Pancreas (tissue), 10 donors: ENCODE measurements around the gene SNTA1. TPM values are rescaled to one million over a fixed set of nuclear protein-coding genes. Genes with fewer than 3 reads are reported as not detected.
A peak's percentile ranks its signal among the peaks of the same experiment; 100 is the strongest.

ENCODE experiments used
- ATAC-seq, 4 donors: fragments of 200-7000 bp; cut with Tn5 transposase; one replicate each; pipeline versions ENCODE4 v1.8.0 to v1.9.1; 2020; ENCODE audit warnings: mild to moderate bottlenecking in 4 of 4, moderate library complexity in 4 of 4
- DNase-seq, 6 donors: peaks; one replicate each; pipeline ENCODE4 v3.0.0-alpha.2; 2020
- FAIRE-seq: peaks from 2 replicates; lab custom pipeline; 2012; peaks lifted over from hg19 to GRCh38; lab: Jason Lieb, UNC
- H3K27ac ChIP-seq, 4 donors: fragments of 200-600 bp; sonication (generic); 1 replicate in 3 of 4; 2 replicates in 1 of 4; pipeline versions ENCODE4 v1.5.0 to v1.8.0; 2020
- H3K27me3 ChIP-seq, 4 donors: fragments of 200-600 bp; one replicate each; pipeline ENCODE4 v1.8.0; 2021
- H3K36me3 ChIP-seq, 3 donors: fragments of 200-600 bp; sonication (generic) in 1 of 3; one replicate each; pipeline versions ENCODE4 v1.5.0 to v1.8.0; 2020 to 2021
- H3K4me1 ChIP-seq, 3 donors: fragments of 200-600 bp; one replicate each; pipeline ENCODE4 v1.8.0; 2021
- H3K4me3 ChIP-seq, 4 donors: fragments of 200-600 bp; sonication (generic) in 2 of 4; one replicate each; pipeline versions ENCODE4 v1.5.0 to v1.8.0; 2020 to 2021
- H3K9me3 ChIP-seq, 4 donors: fragments of 200-600 bp; one replicate each; pipeline ENCODE4 v1.8.0; 2021
- CTCF ChIP-seq, 4 donors: fragments of 200-600 bp; sonication (generic) in 3 of 4; IDR thresholded peaks; one replicate each; pipeline versions ENCODE4 v1.5.0 to v1.8.0; 2021; ENCODE audit warnings: antibody characterized with exemption in 4 of 4
- WGBS, 2 donors: extraction: QIAGEN DNeasy Blood & Tissue Kit; methylation state at CpG; one replicate each; pipeline ENCODE4 v1.1.7; 2013; 5-methylcytosine and 5-hydroxymethylcytosine counted together
- intact Hi-C, 3 donors: fragments of 100-400 bp; cut with DNase I; formaldehyde crosslinking; loops; one replicate each; pipeline versions ENCODE4 v1.11.1 to v1.14.2; 2022
- polyA plus RNA-seq, 2 donors: library from polyadenylated mRNA; stranded (reverse); fragments of 200-250 nt; gene quantifications; one replicate each; pipeline ENCODE4 v1.2.3, GENCODE V29; 2013
- total RNA-seq, 6 donors: library from RNA; stranded (reverse); fragmentation: NEBNext Ultra II Directional in 4 of 6; extraction: Animal tissue kit (Norgen Biotek cat#: 25700) in 4 of 6; gene quantifications; one replicate each; pipeline versions ENCODE4 v1.2.1 to v1.2.4, GENCODE V29; 2021 to 2023
- donor health status: healthy with polysubstance abuse.
- donor health status: DM: no; HTN: no; CAD: no; lungs with moderate emphysema.
- donor health status: DM: no; HTN: no; CAD: no.
- donor health status: control.
- donor health status: control.
- donor health status: Bipolar disorder and iron deficiency.
- donor health status: DM: yes; HTN: yes; CAD: no.
- donor health status: DM: no; HTN: no; CAD: no.
- donor health status: DM: no; HTN: no; CAD: no.
- donor health status: DM: yes; HTN: yes; CAD: no.

SNTA1 gene
- total and polyA plus RNA-seq, 8 donors, result 4.2 to 10.9 (median 6.8) TPM

- TF ChIP-seq CTCF (IDR thresholded peaks at IDR 0.05), result no peak
- Histone ChIP-seq H3K4me3 (no peak overlapping the region), H3K9me3 (no peaks in the 10 kb centered on the region), H3K27me3 (no peaks in the 10 kb centered on the region), H3K27ac (no peak overlapping the region), H3K36me3 (no peaks in the 10 kb centered on the region), H3K4me1 (peaks cover 0 to 19% (median 9%) of the 10 kb centered on the region in 3 donors)
- no peak for DNase-seq
- WGBS, 2 donors, result 90 to 96% methylated on average over 2 of the region's 2 CpGs
- no peak for FAIRE-seq
- intact Hi-C loops, result no loop called here
- no peak for ATAC-seq
Measured at GRCh38 chr20:33404281-33404680, 39.3 kb downstream of the SNTA1 start.

- FAIRE-seq, result no peak
- no peak for TF ChIP-seq CTCF (IDR thresholded peaks at IDR 0.05)
- H3K36me3 ChIP-seq, result no peaks in the 10 kb centered on the region
- peak in 1 of 6 donors; percentile 15 for DNase-seq
- no peaks in the 10 kb centered on the region for H3K27me3 ChIP-seq
- peak overlapping the region; percentile 92 to 98 (median 96) for H3K4me3 ChIP-seq
- WGBS, 2 donors, result 51% methylated on average over 8 of the region's 8 CpGs
- H3K4me1 ChIP-seq, result peaks cover 0 to 19% (median 9%) of the 10 kb centered on the region in 3 donors
- H3K27ac ChIP-seq, result no peak overlapping the region
- ATAC-seq, result peak; percentile 32 to 58 (median 46)
- no peaks in the 10 kb centered on the region for H3K9me3 ChIP-seq
- intact Hi-C loops, result no loop called here
Measured at GRCh38 chr20:33401921-33402369, 41.6 kb downstream of the SNTA1 start.

- no peak within 1 kb of the TSS for H3K27ac ChIP-seq
- no peaks in the 10 kb centered on the region for H3K36me3 ChIP-seq
- no peaks in the 10 kb centered on the region for H3K9me3 ChIP-seq
- FAIRE-seq (no peak), DNase-seq (peak; percentile 73 to 93 (median 84)), ATAC-seq (peak; percentile 97 to 100 (median 99))
- intact Hi-C loops, result no loop called here
- peaks cover 0 to 19% (median 9%) of the 10 kb centered on the region in 3 donors for H3K4me1 ChIP-seq
- no peaks in the 10 kb centered on the region for H3K27me3 ChIP-seq
- peak within 1 kb of the TSS; percentile 92 to 98 (median 96) for H3K4me3 ChIP-seq
- 0 to 1% methylated on average over 43 of the region's 43 CpGs for WGBS, 2 donors
- TF ChIP-seq CTCF (IDR thresholded peaks at IDR 0.05), result no peak
Measured at GRCh38 chr20:33401184-33401920, 42.2 kb downstream of the SNTA1 start, which contains the start of gene CDK5RAP1. CDK5RAP1 (minus strand) TSS chr20:33401519; CDS start chr20:33397064, 4,455 bp downstream.

- Histone ChIP-seq H3K36me3 (no peaks in the 10 kb centered on the region), H3K9me3 (no peaks in the 10 kb centered on the region), H3K27me3 (no peaks in the 10 kb centered on the region), H3K27ac (no peak overlapping the region), H3K4me3 (peak overlapping the region; percentile 92 to 98 (median 96)), H3K4me1 (peaks cover 0 to 19% (median 9%) of the 10 kb centered on the region in 3 donors)
- 1% methylated on average over 8 of the region's 8 CpGs for WGBS, 2 donors
- FAIRE-seq (no peak), DNase-seq (no peak), ATAC-seq (peak; percentile 17 to 68 (median 55))
- TF ChIP-seq CTCF (IDR thresholded peaks at IDR 0.05), result no peak
- intact Hi-C loops, result no loop called here
Measured at GRCh38 chr20:33400812-33401183, 42.8 kb downstream of the SNTA1 start.

GRCh38 chr20:33399924-33400323 lies 43.6 kb downstream of the SNTA1 start:
- Histone ChIP-seq H3K27me3 (no peaks in the 10 kb centered on the region), H3K4me3 (peak overlapping the region in 1 of 4 donors; percentile 98), H3K9me3 (no peaks in the 10 kb centered on the region), H3K4me1 (peaks cover 0 to 19% (median 9%) of the 10 kb centered on the region in 3 donors), H3K27ac (no peak overlapping the region), H3K36me3 (no peaks in the 10 kb centered on the region)
- no peak for TF ChIP-seq CTCF (IDR thresholded peaks at IDR 0.05)
- no peak for DNase-seq
- intact Hi-C loops, result no loop called here
- FAIRE-seq, result no peak
- WGBS, 2 donors, result 37 to 49% methylated on average over 6 of the region's 6 CpGs
- no peak for ATAC-seq
